ENCODE data around the gene VPS29.

Gene VPS29

DNA sequence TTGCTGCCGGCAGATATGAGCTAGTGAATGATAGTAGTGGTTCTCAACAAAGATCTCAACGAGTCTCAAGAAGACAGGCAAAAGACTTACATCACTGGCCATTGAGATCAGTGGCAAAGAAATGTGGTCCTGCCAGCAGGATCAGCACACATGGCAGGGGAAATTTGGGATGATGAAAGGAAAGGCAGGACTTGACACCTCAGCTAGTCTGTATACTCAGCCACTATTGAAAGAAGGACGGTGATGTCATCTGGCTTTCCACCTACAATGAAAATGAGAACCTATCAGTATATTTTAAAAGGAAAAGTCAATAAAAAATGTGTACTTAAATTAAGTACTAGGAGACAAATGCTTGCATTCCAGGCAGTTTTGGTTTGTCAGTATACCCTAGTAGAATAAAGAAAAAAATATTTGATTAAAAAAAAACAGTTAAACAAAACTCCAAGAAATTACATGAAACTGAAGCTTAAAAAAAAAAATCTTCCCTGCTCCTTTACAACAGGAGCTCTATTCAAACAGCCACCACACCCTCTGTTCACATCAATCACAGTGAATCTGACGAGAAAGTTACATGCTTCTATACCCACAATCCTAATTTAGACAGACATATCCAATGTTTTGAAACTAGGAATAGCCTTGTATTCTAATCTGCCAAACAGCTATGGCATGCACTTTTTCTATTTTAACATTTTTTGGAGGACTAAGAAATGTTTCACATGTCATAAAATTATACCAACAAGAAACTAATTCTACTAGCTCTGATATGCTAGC, 35.1 kb upstream of the VPS29 start:
- DNase-seq (ENCODE audit: low read depth): no peak
- TF ChIP-seq, protein P1, sequence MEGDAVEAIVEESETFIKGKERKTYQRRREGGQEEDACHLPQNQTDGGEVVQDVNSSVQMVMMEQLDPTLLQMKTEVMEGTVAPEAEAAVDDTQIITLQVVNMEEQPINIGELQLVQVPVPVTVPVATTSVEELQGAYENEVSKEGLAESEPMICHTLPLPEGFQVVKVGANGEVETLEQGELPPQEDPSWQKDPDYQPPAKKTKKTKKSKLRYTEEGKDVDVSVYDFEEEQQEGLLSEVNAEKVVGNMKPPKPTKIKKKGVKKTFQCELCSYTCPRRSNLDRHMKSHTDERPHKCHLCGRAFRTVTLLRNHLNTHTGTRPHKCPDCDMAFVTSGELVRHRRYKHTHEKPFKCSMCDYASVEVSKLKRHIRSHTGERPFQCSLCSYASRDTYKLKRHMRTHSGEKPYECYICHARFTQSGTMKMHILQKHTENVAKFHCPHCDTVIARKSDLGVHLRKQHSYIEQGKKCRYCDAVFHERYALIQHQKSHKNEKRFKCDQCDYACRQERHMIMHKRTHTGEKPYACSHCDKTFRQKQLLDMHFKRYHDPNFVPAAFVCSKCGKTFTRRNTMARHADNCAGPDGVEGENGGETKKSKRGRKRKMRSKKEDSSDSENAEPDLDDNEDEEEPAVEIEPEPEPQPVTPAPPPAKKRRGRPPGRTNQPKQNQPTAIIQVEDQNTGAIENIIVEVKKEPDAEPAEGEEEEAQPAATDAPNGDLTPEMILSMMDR (IDR thresholded peaks at IDR 0.05; ENCODE audit: insufficient read depth, low read depth, low read length, missing control alignments): no peak
- H3K4me3 ChIP-seq (ENCODE audit: low read depth, low read length): no peak overlapping the region

DNA sequence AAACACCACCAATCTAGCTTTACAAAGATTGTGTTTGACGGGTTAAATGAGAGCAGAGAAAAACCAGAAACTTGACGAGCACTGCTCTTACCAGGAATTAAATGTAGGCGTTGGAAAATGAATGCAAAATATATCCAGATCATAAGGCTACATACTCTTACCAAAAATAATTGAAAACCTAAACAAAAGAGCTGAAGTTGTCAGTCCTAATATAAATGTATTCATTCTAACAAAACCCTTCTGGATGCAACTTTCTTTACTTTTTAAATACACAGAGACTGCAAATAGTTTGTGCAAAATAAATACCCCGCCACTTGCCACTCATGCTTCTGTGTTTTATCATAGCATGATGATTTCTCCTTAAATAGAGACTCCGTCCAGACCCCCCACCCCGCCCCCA, 32.9 kb upstream of the VPS29 start:
- no peak overlapping the region for H3K4me3 ChIP-seq (ENCODE audit: low read depth, low read length)
- TF ChIP-seq, protein P1 (IDR thresholded peaks at IDR 0.05; ENCODE audit: insufficient read depth, low read depth, low read length, missing control alignments): no peak
- no peak for DNase-seq (ENCODE audit: low read depth)

DNA sequence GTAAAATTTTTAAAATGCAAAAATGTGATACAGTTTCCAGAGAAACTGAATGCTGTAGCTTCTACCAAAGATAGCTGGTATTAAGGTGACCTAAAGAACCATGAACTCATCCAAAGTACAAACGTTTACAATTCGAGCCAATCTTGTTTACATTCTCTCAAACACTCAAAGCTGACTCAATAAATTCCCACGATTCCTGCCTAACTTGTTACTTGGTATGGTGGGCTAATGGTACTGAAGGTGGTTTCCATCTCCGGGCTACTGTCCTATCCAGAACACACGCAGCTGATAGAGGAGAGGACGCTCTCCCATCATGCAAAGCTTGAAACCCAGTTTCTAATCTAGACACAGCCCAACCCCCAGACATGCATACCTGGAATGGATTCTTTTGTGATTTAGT, 31.7 kb upstream of the VPS29 start:
- TF ChIP-seq, protein P1 (IDR thresholded peaks at IDR 0.05; ENCODE audit: insufficient read depth, low read depth, low read length, missing control alignments): no peak
- H3K4me3 ChIP-seq (ENCODE audit: low read depth, low read length): no peak overlapping the region
- DNase-seq (ENCODE audit: low read depth): no peak

DNA sequence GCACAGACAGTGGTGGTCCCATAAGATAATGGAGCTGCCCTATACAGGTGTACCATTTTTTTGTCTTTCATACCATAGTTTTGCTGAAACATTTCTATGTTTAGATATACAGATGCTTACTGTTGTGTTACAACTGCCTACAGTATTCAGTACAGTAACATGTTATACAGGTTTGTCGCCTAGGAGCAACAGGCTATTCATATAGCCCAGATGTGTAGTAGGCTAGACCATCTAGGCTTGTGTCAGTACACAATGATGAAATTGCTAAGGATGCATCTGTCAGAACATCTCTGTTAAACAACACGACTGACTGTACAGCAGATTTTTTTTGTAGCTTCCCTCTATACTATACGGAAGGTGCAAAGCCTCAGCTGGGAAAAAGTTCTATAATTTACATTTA, 30.7 kb upstream of the VPS29 start:
- TF ChIP-seq, protein P1 (IDR thresholded peaks at IDR 0.05; ENCODE audit: insufficient read depth, low read depth, low read length, missing control alignments): no peak
- no peak overlapping the region for H3K4me3 ChIP-seq (ENCODE audit: low read depth, low read length)
- DNase-seq (ENCODE audit: low read depth): no peak

DNA sequence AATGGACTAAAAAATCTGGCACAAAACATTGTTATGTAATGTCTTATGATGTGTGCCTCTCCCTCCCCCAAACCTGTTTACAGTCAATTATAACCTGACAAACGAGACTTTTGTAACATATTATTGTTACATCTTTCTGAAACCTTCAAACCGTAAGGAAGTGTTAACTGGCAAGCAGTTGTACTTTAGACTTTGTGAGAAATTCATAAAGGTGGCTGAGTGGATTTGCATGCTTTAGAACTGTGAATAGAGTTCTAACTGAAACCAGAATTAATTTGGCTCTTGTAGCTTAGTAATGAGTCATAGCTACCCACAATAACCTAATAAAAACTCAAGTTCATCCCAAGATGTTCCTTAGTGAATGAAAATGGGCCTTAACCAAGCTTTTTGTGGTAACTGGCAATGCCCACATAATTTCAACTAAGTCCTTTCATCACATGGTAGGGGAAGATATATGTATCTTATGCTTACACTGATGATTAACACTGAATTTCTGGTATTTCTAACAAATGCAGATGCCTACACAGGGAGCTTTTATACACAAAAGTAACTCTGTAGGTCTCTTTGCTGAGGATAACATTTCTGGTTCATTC, 29.9 kb upstream of the VPS29 start:
- DNase-seq (ENCODE audit: low read depth): peak; percentile 89
- TF ChIP-seq, protein P1 (IDR thresholded peaks at IDR 0.05; ENCODE audit: insufficient read depth, low read depth, low read length, missing control alignments): no peak
- H3K4me3 ChIP-seq (ENCODE audit: low read depth, low read length): peak overlapping the region; percentile 16; the same call in 1 of the 2 replicates

DNA sequence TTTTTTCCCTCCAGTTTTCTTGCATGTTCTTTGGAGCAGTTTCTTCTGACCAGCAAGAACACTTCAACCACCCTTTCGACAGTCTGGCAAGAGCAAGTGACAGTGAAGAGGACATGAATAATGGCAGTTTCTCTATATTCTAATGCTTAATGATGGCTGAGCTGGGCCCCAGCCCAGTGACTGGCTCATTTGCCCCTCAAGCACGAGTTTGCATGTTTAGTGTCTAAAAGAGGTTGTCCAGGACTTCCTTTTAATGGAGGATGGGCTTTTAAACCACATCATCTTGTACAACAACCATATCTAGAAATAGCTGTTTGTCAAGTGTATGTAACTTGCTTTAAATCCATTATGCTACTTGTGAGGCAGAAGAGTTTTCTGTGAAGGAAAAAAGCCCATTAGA, 28.6 kb upstream of the VPS29 start:
- no peak overlapping the region for H3K4me3 ChIP-seq (ENCODE audit: low read depth, low read length)
- TF ChIP-seq, protein P1 (IDR thresholded peaks at IDR 0.05; ENCODE audit: insufficient read depth, low read depth, low read length, missing control alignments): no peak
- peak; percentile 66 for DNase-seq (ENCODE audit: low read depth)

Data from GM12865 (cell line).